ENCODE measurements around the gene PCBD1. TPM values are rescaled to one million over a fixed set of nuclear protein-coding genes. Genes with fewer than 3 reads are reported as not detected.
"Not testable (repeated sequence)": the region's sequence is repeated elsewhere in the genome, so short reads cannot be mapped to it uniquely, and the experiment has no call there.

The PCBD1 gene
- total RNA-seq, 1 donor from 2014 or later: 53.9 TPM

DNA sequence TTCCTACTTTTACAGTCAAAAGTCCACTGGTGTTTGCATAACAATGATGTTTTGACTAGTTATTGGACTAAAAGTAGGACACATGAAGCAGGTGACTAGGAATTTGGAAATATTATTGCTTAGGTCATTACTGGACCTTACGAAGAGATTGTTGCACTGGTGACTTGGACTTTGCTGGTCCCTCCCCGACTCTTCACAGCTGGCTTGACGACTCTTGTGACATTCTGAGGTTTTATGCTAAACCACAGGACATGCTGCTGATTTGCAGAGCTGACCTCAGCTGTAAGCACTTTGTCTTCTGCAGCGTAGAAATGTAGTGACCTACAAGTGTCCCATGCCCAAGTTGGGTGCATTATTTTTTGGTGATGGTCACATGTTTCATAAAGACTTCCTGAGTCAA is 21.9 kb downstream of the PCBD1 start:
- DNase-seq (ENCODE audit: low read depth in 2 of 2): no peak

DNA sequence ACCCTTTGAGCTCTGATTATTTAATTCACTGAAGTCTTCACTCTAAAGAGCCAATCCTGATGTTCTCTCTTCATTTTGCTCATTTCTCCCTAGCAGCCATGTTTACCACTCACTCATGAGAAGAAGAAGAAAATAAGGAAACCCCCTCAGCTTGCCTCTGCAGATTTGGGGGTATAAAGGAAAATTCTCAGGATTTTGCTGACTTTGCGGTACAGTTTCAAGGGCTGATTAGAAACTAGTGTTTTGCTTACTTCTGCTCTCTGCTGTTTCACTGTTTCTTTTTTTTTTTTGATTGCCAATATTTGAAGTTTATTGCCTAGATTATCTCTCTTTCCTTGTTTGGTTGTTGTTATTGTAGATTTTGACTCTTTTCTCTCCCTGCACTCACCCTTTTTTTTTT is 23.4 kb downstream of the PCBD1 start:
- no peak for DNase-seq (ENCODE audit: low read depth in 2 of 2)

DNA sequence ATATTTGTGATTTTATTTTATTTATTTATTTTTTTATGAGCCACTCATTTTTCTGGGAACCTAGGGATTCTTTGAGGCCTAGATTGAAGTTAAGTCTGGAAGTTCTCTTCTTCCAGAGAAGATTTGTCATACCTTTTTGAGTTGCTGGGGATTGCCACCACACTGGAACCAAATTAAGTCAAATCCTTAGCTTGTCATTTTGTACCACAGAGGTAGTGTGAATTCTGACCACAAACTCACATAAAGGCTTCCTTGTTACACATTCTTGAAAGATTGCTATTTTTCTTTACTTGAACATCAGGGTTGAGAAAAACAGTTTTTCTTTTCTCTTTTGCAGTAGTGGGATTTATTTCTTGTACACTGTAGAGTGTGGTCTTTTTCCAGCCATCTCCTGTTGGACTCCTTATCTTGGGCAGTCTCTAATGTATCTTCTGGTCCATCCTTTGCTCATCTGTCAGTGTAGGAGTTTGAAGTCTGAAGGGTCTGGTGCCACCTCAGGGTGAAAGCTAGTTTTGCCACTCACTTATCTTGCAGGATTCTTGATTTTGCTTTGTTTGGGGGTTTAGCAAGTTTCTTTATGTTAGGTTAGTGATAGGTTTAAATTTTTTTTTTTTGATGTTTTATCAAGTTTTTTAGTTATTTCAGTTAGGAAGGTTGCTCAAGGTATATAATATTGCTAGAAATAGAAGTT is 24.8 kb downstream of the PCBD1 start:
- DNase-seq (ENCODE audit: low read depth in 2 of 2): no peak

DNA sequence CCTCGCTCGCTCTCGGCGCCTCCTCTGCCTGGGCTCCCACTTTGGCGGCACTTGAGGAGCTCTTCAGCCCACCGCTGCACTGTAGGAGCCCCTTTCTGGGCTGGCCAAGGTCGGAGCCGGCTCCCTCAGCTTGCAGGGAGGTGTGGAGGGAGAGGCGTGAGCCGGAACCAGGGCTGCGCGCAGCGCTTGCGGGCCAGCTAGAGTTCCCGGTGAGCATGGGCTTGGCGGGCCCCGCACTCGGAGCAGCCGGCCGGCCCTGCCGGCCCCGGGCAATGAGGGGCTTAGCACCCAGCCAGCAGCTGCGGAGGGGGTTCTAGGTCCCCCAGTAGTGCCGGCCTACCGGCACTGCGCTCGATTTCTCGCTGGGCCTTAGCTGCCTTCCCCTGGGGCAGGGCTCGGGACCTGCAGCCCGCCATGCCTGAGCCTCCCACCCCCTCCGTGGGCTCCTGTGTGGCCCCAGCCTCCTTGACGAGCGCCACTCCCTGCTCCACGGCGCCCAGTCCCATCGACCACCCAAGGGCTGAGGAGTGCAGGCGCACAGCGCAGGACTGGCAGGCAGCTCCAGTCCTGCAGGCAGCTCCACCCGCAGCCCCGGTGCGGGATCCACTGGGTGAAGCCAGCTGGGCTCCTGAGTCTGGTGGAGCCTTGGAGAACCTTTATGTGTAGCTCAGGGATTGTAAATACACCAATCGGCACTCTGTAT is 26.7 kb downstream of the PCBD1 start:
- DNase-seq (ENCODE audit: low read depth in 2 of 2): not testable (repeated sequence)

DNA sequence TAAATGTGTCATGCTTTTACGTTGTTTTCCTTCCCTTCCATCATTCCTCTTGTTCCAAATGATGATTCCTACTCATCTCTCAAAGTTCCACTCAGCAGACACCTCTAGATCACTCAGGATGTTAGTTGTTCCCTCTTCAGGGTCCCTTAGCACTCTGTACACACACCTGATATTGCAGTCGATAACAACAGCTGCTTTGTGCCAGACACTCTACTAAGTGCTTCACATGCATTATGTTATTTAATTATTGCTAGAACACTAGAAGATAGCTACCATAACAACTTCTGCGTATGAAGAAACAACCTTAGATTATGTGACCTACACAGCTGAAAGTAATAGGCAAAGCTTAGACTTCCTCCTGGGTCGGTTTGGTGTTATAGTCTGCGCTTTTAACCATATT is 29.6 kb downstream of the PCBD1 start:
- no peak for DNase-seq (ENCODE audit: low read depth in 2 of 2)

DNA sequence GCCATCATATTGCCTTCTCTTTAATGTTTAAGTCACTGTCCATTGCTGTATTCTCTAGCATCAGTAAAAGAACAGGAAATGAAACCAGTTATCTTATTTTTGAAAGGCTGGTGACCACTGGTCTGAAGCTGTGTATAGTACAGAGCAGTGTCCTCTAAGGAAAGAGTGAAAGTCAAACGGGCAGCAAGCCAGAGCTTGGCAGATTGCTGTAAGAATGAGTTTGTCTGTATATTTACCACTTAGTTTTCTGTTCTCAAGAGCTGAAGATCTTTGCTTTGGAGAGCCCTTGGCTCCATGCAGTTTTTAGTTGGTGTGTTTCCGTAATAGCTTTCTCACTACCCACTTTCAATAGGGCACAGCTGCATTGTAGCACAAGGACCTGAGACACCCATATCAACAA is 31.9 kb downstream of the PCBD1 start:
- no peak for DNase-seq (ENCODE audit: low read depth in 2 of 2)

DNA sequence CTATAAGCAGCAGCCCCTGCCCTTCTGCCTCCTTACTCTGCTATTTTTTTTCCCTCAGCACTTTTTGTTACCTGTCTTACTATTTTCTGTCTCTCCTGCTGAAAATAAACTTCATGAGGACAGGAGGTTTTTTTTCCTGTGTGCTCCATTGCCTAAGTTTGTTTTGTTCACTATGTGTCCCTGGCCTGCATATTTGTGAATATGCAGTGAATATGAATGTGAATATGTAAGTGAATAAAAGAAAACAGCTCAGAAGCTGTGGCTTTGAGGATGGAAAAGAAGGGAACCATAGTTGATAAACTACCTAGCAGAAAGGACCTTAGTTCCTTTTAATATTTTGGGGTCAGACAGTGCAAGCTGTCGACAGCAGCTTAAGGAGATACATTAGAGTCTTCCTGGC is 34.9 kb downstream of the PCBD1 start:
- no peak for DNase-seq (ENCODE audit: low read depth in 2 of 2)

DNA sequence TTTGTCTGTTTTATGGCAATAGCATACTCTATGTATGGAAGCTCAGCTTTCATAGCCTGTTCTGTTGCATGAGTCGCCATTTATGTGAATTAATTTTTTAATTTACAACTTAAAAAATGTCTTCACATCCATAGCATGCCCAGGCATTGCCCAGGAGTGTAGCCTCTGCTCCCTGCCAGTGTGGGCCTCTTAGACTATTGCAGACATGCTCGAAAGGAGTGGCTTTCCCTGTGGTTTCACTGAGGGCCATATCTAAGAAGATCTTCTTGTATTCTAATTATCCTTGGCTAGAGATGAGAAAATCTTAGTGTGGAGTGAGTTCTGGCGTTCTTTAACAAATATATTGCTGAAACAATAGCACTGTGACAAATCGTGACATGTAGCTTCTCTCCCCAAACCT is 35.3 kb downstream of the PCBD1 start:
- DNase-seq (ENCODE audit: low read depth in 2 of 2): no peak

DNA sequence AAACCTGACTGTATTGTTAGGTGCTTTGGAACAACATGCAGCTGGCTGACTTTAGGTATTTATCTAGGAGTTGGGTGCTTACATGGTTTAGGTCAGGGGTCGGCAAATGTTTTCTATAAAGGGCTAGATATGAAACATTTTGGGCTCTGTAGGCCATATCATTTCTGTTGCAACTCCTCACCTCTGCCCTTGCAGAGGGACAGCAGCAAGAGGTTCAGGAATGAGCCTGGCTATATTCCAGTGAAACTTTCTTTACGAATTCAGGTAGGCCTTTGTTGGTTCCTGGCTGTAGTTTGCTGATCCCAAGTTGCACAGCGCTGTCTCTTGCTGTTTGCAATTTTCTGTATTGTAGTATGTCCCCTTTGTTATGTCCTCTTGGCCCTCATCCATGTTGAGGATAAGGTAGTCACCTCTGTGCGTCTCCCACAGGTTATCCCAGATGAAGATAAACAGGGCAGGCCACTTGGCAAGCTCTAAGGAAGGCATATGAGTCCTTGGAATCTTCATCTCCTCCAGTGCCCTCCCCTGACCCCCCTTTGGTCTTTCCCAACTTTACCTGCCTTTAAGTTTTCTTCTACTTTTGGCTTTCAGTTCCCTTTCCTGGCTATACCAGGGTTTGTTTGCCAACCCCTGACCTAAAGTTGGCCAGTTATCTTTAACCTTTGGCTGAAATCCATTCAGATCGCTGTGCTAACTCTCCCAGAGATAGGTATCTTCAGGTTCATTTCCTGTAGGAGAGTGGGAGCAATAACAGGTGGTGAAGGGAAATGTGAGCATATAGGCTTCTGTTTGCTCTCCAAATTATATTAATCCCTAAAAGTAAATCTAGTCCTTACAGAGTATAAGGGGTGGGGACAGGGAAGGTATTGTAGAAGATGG is 36.5 kb downstream of the PCBD1 start:
- DNase-seq (ENCODE audit: low read depth in 2 of 2): no peak

DNA sequence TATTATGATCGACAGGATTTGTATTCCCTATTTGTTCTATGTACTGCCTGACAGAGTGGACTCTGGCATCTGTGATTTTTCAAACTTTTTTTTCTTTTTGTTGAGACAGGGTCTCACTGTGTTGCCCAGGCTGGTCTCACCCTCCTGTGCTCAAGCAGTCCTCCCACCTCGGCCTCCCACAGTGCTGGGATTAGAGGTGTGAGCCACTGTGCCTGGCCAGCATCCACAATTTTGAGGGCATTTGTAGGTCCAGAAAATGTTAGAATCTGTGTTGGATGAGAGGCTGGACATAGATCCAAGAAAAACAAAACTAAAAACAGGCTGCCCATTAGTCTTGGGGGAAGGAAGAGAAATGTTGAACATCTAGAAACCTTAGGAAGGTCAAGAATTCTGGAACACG is 38.3 kb downstream of the PCBD1 start:
- peak in 1 of 2 donors; percentile 9 for DNase-seq (ENCODE audit: low read depth in 2 of 2)

DNA sequence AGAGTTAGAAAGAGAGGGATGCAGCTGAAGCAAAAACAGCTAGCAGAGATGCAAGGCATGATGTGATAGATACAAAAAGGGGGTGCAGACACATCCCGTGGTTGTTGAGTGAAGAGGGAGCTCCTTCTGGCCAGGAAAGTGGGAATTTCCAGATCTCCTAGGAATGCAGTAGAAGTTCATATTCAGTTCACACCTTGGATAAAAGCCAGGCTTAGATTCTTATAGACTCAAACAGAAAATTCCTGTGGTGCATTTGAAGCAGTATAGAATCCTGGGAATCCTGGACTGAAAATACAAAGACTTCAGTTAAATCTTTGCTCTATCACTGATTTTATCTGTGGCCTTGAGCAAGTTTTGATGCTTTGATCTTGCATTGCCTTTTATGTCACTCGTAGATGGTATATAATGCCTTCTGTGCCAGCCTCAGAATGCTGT is 38.8 kb downstream of the PCBD1 start:
- peak in 1 of 2 donors; percentile 51 for DNase-seq (ENCODE audit: low read depth in 2 of 2)

DNA sequence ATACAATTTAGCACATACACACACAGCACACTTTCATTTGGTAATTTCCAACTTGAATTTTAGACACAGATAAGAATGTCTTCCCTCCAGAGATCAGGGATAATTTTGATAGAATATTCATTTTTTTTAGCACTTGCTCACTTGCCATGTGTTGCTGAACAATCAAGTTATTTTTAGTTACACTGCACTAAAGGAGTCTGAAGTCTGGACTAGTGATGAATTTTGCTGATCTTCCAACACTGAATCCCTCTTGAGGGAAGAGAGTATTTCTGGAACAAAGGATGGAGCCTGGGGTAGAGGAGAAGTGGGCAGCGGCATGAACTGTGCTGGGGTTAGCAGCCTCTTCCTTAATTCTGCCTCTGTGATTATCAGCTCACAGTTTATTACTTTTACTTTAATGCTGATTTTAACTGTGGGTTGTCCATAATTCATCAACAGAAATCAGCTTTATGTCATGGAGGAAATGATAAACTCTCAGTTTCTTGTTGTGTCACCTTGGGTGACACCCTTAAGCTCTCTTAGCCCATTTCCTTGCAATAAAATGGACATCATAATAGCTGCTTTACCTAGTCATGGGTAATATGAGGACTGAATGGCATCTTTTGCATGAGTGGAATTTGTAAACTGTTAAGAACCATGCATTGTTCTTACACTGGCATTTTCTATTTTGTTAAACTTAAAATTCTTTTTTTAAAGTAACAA is 40.6 kb downstream of the PCBD1 start:
- DNase-seq (ENCODE audit: low read depth in 2 of 2): no peak

DNA sequence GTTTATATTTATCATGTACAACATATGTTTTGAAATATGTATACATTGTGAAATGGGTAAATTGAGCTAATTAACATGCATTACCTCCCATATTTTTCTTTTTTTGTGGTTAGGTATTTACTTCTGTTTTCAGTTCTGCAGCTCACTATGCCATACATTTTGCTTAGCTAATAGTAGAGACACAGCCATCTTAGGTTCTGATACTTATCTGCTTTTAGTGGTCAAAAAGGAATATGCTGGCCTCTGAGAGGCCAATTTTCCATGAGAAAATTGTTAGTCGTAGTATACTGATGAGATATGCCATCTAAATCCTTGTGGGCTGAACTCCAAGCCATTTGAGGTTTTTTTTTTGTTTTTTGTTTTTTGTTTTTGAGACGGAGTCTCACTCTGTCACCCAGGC is 41.6 kb downstream of the PCBD1 start:
- no peak for DNase-seq (ENCODE audit: low read depth in 2 of 2)

DNA sequence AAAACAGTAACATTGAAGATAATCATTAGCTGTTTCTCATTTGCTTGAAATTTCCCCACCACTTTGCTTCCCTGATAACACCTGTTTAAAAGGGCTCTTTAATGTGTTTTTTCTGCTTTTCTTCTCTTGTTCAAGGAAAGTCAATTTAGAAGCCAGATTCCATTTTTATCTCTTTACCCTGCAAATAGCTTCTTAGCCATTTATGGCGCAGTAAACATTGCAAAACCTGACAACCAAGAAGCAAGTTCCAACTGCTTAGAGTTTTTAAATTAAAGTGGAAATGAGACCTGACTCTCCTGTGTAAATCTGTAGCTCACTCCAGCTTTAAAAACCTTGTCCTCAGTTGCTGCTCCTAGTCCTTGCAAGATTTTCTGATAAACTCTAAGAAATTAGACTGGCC is 42.5 kb downstream of the PCBD1 start:
- no peak for DNase-seq (ENCODE audit: low read depth in 2 of 2)

DNA sequence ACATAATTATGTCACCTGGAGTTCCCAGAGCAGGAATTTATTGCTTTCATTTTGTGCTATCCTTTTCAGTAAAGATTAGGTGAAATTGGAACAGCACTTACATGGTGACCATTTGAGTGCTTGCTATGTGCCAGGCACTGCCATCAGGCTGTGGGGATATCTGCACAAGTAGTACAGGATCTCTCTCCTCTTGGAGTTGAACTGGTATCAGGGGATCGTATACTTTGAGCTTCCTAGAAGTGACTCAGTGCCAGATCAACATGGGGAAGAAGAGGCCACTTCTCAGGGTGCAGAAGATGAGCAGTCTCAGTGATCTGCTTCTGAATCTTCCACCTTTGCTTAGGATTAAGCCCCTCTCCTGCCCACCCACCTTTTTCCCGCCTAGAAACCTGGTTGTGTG is 43.1 kb downstream of the PCBD1 start:
- no peak for DNase-seq (ENCODE audit: low read depth in 2 of 2)

DNA sequence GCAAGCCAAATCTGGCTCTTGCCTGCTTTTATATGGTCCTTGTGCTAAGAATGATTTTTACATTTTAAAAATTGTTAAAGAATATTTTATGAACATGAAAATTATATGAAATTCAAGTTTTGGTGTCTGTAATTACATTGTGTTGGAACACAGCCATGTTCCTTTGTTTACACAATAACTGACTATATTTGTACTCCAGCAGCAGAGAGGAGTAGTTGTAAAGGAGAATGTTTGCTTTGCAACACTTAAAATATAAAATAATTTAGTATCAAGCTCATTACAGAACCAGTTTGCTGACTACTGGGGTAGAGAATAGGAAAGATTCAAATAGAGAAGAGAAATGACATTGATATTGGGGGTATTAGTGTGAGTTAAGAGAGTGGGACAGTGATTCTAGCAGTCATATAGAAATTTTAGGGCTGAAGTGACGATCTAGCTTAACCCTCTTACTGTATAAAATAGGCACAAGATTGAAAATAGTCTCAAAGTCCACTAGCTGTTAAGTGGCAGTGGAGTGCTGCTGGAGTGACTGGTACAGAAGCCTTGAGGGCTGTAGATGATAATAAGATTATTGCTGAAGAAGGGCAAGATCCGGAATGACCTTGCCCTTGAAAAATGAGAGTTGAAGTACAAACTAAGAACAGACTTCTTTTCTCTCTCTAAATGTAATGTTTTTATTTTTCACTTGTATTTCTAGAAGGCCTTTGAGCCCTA is 44.4 kb downstream of the PCBD1 start:
- no peak for DNase-seq (ENCODE audit: low read depth in 2 of 2)

DNA sequence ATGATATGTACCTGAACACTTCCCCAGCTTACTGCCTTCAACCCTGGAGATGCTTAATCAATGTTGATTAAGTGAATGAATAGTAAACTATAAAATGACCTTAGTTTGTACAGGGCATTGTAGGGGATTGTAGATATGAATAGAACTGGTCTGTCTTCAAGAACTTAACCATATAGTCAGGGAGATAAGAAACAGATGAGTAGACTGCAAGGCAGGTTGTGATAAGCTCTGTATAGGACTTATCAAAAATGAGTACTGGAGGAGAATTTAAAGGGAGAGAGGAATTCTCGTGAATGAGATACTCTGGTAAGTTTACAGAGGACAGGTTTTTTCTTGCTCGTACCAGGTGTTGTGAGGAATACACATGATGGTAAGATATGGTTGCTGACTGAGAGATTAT is 45.0 kb downstream of the PCBD1 start:
- DNase-seq (ENCODE audit: low read depth in 2 of 2): no peak

DNA sequence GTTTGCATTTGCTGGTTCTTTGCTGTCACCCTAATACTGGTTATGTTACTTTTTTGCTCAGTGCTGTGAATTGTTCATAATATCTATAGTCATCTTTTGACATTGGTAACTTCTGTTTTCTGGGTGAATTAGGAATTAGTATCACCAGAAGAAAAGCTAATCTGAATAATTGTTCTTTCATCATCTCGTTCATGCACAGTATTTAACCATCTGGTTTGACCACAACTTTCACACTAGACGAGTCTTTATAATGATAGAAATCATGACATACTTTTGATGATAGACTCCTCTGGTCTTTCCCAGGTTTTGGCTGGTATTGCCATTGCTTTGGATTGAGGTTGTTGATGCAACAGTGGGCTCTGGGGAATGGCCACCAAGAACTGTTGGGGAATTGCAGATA is 47.5 kb downstream of the PCBD1 start:
- DNase-seq (ENCODE audit: low read depth in 2 of 2): no peak

DNA sequence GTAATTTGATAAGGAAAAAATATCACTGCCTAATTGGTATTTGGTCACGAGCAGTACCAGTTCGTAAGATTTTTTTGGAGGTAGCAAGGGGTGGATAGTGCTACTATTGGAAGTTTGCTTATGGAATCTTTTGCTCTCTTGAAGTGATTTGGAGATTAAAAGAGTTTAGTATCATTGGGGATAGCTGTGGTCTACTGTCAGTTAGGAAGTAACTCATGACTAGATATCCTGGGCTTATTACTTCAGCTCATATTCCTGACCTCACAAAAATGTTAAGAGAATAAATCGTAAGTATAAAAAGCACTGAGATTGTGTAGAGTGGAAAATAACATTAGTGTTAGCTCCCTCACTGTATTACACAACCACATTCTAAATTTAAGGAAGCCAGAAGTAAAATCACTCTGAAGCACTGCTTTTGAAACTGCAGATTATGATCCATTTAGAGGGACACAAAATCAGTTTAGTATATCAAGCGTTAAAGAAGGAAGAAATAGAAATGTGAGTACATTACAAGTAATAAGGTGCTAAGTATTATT is 50.0 kb downstream of the PCBD1 start:
- DNase-seq (ENCODE audit: low read depth in 2 of 2): no peak

DNA sequence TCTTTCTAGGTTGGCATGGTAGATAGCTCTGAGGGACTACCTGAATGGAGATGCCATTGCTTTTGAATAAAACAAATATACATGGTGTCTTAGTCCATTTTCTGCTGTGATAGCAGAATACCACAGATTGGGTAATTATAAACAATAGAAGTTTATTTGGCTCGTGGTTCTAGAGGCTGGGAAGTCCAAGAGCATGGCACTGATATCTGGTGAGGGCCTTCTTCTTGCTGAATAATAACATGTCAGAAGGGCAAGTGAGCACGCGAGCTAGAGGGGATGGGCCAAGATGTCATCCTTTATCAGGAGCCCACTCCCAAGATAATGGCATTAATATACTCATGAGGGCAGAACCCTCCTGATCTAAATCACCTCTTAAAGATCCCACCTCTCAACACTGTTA is 50.7 kb downstream of the PCBD1 start:
- no peak for DNase-seq (ENCODE audit: low read depth in 2 of 2)

DNA sequence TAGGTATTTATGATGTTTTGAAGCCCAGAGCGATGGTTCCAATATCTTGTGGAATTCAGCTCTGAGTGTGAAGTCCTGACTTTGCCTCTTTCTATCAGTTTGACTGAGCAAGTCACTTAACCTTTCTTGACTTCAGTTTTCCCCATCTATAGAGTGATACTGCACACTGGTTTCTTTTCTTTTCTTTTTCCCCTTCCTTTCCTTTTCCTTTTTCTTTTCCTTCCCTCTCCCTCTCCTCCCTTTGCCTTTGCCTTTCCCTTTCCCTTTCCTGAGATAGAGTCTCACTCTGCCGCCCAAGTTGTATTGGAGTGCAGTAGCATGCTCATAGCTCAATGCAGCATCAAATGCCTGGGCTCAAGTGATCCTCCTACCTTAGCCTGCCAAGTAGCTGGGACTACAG is 52.0 kb downstream of the PCBD1 start:
- DNase-seq (ENCODE audit: low read depth in 2 of 2): no peak

Measured in dermis microvascular lymphatic vessel endothelial cell (primary cell).